ENCODE measurements around the gene RFK.
"Not testable (repeated sequence)": the region's sequence is repeated elsewhere in the genome, so short reads cannot be mapped to it uniquely, and the experiment has no call there.

The RFK gene

DNA sequence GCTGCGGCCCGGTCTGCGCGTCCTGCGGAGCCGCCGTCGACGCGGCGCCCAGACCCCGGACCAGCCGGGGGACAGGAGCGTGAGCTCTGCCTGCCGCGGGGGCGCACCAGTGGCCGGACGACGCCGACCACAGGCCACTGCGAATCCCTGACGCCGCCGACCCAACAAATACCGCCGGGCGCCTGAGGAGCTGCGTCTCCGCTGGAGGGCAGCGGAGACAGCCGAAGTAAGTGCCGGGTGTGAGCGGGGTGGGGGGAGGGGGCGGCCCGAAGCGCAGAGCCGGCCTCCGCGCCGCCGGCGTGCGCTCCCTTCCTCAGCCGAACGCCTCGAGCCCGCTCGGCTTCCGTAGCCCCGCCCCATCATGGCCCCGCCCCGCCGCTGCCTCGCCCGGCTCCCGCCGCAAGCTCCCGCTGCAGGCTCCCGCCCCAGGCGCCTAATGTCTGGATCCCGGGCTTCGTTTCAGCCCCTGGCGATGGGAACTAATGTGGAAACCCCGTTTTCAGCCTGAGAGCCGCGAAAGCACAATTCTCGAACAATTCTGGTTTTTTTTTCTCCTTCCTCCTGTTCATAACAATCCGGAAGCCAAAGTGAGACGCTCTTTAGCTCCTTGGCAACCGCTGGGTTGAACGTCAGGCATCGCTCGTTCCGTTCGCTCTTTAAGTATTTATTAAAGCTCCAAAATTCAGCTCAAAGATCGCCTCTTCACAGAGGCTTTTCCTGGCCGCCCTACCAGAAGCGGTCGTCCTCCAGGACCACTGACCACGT is at the start of gene RFK:
Gene RFK, minus strand, starts transcription at position 232 of the 765 bp plus-strand sequence. CDS start 255 bp downstream, outside the sequence.
- no peak for FAIRE-seq

DNA sequence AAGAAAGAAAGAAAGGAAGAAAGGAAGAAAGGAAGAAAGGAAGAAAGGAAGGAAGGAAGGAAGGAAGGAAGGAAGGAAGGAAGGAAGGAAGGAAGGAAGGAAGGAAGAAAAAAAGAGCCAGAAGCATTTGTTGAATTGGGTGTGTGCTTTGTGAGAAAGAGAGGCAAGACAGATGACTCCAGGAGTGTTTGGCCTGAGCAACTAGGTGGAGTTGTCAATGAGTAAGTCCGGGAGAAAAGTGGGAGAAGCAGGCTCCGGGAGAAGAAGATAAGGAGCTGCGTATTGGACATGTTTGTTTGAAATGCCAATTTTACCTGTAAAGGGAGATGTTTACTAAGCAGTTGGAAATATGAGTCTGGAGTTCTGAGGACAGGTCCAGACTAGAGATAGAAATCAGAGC is 49.7 kb upstream of the RFK start:
- no peak for FAIRE-seq

DNA sequence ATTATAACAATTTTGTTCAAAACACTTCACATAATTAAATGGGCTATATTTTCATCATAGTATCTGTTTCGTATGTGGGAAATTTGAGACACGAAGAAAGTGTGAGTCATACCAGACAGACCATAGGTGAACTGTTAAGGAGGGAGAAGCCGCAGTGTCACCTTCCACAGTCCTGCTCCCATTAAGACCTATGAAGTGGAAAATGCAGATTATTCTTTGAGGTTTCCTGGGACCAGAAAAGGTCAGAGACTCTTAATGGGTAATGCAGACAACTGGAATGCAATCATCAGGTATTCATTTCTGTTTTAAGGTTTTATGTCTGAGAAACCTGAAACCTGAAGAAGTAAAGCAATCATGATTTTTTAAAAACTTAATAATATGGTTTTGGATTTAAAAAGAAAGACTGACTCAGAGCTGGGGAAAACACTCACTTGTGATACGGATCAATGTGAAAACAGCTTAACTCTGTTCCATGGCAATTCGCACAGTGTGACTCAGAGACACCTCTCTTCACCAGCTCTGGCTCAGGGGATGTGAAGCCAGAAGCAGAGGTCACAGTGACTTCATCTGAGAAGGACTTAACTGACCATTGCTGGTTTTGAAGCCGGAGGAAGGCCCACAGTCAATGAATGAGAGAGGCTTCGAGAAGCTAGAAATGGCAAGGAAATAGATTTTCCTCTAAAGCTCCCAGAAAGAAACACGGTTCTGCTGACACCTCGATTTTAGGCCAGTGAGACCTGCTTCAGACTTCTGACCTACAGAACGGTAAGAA is 47.5 kb upstream of the RFK start:
- FAIRE-seq, result no peak

DNA sequence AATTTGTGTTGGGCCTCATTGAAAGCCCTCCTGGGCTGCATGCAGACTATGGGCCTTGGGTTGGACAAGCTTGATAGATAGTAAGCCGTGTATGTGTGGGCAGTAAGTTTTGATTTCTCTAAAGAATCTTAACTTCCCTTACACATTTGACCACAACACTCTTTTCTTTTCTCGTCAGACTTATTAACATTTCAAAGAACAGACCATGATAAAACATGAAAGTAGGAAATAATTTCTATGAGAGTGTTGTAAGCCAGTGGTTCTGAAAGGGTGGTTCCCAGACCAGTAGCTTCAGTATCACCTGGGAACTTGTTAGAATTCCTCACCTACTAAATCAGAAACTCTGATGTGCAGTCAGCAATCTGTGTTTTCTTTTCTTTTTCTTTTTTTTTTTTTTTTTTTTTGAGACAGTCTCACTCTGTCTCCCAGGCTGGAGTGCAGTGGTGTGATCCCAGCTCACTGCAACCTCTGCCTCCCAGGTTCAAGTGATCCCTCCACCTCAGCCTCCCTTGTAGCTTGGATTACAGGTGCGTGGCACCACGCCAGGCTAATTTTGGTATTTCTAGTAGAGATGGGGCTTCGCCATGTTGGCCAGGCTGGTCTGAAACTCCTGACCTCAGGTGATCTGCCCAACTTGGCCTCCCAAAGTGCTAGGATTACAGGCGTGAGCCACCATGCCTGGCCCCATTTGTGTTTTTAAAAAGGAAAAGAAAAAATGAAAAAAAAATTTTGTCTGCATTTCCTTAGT is 44.8 kb upstream of the RFK start:
- no peak for FAIRE-seq

DNA sequence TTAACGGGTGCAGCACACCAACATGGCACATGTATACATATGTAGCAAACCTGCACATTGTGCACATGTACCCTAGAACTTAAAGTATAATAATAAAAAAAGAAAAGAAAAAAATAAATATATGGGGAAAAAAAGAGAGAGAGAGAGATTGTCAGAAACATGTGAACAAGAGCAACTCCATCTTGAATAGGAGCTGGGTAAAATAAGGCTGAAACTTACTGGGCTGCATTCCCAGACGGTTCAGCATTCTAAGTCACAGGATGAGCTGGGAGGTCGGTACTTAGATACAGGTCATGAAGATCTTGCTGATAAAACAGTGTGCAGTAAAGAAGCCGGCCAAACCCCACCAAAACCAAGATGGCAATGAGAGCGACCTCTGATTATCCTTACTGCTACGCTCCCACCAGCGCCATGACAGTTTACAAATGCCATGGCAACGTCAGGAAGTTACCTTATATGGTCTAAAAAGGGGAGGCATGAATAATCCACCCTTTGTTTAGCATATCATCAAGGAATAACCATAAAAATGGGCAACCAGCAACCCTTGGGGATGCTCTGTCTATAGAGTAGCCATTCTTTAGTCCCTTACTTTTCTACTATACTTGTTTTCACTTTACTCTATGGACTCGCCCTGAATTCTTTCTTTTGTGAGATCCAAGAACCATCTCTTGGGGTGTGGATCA is 42.9 kb upstream of the RFK start:
- FAIRE-seq, result not testable (repeated sequence)

DNA sequence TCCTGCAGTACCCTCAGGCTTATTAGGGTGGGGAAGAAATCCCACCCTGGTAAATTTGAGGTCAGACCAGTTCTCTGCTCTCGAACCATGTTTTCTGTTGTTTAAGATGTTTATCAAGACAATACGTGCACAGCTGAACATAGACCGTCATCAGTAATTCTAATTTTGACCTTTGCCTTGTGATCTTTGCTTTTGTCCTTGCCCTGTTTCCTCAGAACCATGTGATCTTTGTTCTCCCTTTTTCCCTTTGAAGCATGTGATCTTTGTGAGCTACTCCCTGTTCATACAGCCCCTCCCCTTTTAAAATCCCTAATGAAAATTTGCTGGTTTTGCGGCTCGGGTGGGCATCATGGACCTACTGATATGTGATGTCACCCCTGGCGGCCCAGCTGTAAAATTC is 40.7 kb upstream of the RFK start:
- not testable (repeated sequence) for FAIRE-seq

DNA sequence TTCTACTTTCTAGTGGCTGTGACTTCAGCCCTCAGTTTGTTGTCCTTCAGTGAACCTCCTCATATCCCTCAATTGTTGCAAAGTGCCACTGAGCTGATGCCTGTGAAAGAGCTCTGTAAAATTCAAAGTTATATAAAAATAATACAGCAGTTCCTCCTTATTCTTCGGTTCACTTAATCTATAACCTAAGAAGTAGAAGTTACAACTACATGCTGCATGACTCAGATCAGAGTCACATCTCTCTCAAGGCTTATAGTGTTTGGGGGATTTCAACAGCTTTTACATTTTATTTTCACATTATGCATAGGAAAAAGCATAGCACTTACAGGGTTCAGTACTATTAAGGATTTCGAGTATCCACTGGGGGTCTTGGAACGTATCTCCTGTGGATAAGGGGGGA is 39.6 kb upstream of the RFK start:
- FAIRE-seq, result no peak

DNA sequence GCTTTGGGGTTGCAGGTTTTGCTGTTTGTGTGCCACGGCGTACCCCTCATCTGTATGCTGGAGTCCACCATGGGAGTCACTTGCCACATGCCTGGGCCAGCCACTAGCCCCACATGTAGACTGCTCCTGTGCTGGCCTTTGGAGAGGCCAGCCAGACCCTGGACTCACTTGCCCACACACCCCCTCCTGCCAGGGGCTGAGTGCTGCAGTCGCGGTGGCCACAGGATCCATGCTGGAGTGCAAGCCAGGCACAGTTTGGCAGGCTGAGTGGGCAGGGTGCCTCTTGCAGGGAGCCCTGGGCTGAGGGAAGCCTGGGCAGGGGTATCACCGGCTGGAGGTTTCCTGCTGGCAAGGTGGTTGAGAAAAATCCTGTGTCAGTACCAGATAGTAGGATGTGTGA is 39.2 kb upstream of the RFK start:
- FAIRE-seq, result no peak

DNA sequence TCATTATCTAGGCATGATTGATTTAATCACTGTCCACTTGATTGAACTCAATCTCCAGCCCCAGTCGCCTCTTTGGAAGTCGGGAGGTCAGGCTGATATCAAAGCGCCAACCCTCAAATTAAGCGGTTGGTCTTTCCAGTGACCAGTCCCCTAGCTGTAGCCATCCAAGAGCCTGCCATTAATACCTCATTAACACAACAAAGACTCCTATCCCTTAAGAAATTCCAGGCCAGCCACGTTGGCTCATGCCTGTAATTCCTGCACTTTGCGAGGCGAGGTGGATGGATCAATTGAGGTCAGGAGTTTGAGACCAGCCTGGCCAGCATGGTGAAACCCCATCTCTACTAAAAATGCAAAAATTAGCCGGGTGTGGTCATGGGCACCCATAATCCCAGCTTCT is 37.4 kb upstream of the RFK start:
- no peak for FAIRE-seq

DNA sequence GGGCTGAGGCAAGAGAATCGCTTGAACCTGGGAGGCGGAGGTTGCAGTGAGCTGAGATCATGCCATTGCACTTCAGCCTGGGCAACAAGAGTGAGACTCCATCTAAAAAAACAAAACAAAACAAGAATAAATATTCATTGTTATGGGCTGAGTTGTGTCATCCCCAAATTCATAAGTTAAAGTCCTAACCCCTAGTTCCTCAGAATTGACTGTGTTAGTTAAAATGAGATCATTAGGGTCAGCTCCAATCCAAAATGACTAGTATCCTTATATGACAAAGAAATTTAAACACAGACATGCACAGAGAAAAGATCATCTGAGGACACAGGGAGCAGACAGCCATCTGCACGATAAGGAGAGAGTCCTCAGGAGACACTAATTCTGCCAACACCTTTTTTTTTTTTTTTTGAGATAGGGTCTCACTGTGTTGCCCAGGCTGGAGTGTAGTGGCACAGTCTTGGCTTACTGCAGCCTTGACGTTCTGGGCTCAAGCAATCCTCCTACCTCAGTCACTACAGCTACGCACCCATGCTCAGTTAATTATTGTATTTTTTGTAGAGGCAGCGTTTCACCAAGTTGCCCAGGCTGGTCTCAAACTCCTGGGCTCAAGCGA is 32.7 kb upstream of the RFK start:
- no peak for FAIRE-seq

DNA sequence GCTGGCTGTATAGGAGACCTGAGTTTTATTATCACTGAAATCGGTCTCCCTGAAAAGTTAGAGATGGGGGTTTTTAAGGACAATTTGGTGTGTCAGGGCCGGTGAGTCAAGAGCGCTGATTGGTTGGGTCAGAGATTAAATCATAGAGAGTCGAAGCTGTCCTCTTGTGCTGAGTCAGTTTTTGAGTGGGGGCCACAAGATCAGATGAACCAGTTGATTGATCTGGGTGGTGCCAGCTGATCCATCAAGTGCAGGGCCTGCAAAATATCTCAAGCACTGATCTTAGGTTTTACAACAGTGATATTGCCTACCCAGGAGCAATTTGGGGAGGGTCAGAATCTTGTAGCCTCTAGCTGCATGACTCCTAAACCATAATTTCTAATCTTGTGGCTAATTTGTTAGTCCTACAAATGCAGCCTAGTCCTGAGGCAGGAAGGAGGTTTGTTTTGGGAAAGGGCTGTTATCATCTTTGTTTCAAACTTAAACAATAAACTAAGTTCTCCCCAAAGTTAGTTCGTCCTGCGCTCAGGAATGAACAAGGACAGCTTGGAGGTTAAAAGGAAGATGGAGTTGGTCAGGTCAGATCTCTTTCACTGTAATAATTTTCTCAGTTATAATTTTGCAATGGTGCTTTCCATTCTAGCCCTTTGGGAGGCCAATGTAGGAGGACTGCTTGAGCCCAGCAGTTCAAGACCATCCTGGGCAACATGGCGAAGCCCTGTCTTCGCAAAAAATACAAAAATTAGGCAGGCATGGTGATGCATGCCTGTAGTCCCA is 31.6 kb upstream of the RFK start:
- no peak for FAIRE-seq

DNA sequence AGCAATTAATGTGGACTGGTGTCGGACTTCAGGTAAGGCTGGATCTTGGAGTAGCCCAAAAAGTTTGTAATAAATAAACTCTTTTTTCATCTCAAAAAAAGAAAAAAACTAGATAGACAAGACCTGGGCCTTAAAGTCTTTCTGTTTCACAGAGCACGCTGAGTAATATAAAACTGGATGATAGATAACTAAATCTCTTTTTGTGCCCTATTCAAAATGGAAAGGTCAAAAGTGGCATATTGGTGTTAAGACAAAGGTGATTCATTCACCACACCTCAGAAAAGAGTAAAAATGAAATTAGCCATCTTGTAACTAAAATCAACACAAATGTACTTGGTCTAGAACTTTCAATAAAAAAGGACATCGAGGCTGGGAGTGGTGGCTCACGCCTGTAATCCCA is 30.3 kb upstream of the RFK start:
- no peak for FAIRE-seq

DNA sequence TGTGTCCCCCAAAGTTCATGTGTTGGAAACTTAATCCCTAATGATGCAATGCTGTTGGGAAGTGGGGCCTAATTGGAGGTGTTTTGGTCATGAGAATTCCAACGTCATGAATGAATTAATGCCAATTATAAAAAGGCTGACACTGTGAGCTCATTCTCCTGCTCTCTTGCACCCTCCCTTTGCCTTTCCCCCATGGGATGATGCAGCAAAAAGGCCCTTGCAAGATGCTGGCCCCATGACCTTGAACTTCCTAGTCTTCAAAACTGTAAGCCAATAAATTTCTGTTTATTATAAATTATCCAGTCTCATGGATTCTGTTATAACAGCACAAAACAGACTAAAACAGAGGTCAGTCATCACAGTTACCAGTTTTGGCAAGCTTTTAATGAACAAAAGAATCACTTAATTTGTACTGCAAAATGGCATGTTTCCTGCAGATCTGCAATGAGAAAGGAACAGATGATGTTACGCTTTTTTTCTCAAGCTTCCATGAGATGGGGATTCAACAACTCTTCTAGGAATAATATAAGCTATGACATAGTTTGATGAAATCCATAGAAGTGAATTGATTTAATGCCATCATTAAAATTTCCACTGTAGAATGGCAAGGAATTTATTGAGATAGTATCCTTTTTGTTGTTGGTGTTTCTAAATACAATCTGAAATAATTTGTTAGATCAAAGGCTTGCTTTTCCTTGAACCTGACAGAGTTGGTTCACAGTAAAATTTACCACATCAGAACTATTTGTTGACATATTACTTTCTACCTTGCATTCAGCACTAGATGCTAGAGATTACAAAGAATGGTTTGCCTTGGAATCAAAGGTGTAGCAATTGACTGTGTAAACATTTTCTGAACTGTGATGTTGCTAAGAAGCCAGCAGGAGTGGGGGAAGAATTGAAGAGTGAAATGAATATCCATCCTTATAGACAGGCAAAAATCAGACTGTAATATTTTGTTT is 29.3 kb upstream of the RFK start:
- no peak for FAIRE-seq

DNA sequence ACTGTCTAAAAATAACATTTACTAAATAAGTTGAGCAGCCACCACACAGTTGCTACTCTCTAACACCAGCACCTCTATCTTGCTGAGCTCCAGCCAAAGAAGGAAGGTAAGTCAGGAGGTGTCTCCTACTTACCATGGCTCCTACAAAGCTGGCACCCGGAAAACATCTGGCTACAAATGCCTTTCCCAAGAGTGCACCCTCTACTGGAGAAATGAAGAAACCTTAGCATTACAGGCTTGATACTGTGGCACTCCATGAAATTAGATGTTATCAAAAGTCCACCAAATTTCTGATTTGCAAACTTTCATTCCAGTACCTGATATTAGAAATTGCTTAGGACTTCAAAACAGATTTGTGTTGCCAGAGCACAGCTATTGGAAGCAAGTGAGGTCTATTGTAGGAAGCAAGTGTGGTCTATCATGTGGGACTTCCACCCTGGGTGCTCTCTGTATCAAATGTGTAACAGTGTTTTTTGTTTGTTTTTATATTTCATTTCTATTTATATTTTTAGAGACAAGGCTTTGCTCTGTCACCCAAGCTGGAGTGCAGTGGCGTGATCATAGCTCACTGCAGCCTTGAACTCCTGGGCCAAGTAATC is 25.7 kb upstream of the RFK start:
- no peak for FAIRE-seq

DNA sequence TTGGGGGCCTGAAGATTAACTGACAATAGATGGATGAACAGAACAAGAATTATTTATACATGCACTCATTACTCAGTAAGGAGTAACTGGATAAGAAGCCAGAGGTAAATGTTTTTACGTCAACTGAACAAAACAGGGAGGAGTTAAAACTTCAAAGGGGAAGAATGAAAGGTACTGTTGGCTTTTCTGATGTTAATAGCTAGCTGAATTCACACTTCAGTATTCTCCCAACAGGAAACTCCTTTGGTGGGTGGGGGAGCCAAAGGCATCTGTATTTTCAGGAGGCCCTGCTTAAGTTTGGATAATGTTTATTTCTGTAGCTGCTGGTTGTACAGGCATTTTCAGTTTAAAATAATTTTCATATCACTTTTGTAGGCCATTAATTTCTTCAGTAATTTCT is 23.2 kb upstream of the RFK start:
- no peak for FAIRE-seq

DNA sequence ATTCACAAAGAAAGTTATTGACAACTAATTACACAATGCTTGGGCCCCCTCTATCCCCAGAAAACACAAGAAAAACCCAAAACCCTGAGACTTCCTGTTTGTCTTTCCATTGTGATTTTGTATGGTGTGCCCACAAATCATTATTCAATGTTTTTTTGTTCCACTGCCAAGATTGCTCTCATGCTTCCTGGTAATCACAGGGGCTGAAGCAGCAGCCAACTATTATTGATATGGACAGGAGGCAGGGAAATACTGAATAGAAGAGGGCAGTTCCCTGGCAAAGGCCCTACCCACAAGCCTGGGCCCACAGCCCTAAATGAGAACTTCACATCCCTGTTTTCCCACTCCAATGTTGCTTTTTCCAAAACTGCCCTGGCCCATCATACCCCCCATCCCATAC is 21.5 kb upstream of the RFK start:
- FAIRE-seq, result no peak

DNA sequence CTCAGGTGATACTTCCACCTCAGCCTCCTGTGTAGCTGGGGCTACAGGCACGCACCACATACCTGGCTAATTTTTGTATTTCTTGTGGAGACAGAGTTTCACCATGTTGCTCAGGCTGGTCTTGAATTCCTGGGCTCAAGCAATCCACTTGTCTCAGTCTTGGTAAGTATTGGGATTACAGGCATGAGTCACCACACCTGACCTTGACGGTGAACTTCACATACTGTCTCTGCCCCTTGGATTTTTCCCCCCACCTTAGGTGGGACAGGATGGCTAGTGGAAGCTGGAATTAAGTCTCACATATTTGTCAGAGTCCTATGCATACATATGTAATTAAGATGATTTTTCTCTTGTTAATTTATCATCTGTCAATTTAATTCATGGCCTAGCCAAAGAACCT is 20.9 kb upstream of the RFK start:
- no peak for FAIRE-seq

DNA sequence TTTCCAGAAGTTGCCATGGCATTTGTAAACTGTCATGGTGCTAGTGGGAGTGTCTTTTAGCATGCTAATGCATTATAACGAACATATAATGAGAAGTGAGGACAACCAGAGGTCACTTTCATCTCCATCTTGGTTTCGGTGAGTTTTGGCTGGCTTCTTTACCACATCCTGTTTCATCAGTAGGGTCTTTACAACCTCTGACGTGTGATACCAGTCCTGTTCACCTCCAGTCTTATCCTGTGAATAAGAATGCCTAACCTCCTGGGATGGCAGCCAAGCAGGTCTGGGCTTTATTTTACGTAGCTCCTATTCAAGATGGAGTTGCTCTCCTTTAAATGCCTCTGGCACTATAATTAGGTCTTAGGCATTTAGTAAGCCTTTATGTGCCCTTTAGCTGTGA is 20.4 kb upstream of the RFK start:
- FAIRE-seq, result no peak

DNA sequence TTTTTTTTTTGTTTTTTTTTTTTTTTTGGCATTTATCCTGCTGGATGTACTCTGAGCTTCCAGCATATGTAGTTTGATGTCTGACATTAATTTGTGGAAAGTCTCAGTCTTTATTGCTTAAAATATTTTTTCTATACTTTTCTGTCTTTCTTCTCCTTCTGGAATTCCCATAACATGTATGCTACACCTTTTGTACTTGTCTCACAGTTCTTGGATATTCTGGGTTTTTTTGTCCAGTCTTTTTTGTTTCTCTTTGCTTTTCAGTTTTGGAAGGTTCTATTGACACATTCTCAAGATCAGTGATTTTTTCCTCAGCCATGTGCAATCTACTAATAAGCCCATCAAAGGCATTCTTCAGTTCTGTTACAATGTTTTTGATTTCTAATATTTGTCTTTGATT is 19.4 kb upstream of the RFK start:
- no peak for FAIRE-seq

DNA sequence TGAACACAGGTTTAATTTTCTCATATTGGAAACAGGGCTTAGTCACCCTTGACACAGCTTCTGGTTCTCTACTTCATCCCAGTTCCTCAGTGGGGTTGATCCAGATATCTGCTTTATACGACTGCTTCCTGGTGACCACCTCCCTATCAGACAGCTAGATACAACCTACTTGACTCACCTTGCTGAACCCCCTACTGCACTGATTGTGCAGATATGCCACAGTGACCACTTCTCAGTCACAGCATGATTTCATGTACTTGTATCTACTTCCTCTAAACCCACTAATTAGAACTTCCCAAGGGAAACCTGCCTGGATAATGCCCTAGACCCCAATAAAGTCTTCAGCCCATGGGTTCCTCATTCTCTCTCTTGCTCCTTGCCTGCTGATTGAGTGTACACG is 18.4 kb upstream of the RFK start:
- no peak for FAIRE-seq
